Muscle of leg (tissue), 11 donors: ENCODE data around the gene SURF6. TPM values are rescaled to one million over a fixed set of nuclear protein-coding genes. Genes with fewer than 3 reads are reported as not detected.
"Not testable (repeated sequence)": the region's sequence is repeated elsewhere in the genome, so short reads cannot be mapped to it uniquely, and the experiment has no call there.

ENCODE experiments used
- DNase-seq: peaks from one replicate; pipeline ENCODE4 v3.0.0; 2013
- H3K27ac ChIP-seq: one replicate; pipeline ENCODE4 v1.5.1; 2013; ENCODE audit warnings: mild to moderate bottlenecking, low read length, control low read depth
- H3K27me3 ChIP-seq: one replicate; pipeline ENCODE4 v1.6.1; 2013; ENCODE audit warnings: low read length; ENCODE audit not compliant: control insufficient read depth, insufficient read depth
- H3K36me3 ChIP-seq: one replicate; pipeline ENCODE4 v1.6.1; 2013; ENCODE audit warnings: low read length; ENCODE audit not compliant: control insufficient read depth, insufficient read depth
- H3K4me1 ChIP-seq: one replicate; pipeline ENCODE4 v1.6.1; 2013; ENCODE audit warnings: low read length; ENCODE audit not compliant: control insufficient read depth, insufficient read depth
- H3K4me3 ChIP-seq: one replicate; pipeline ENCODE4 v1.5.1; 2013; ENCODE audit warnings: low read length, control low read depth
- H3K9me3 ChIP-seq: replicated peaks from 2 replicates; pipeline ENCODE4 v1.6.1; 2013; ENCODE audit warnings: low read depth, low read length; ENCODE audit not compliant: control insufficient read depth
- WGBS: methylation state at CpG from one replicate; pipeline ENCODE4 v1.1.5; 2013; ENCODE audit warnings: missing lambda C conversion rate; ENCODE audit not compliant: insufficient coverage; 5-methylcytosine and 5-hydroxymethylcytosine counted together
- polyA plus RNA-seq, 8 donors: library from polyadenylated mRNA; unstranded; fragments of 120-200 nt; gene quantifications; one replicate each; pipeline versions ENCODE4 v1.2.1 to v1.2.3, GENCODE V29; 2013; ENCODE audit warnings: inconsistent platforms in 1 of 8, low replicate concordance in 1 of 8; ENCODE audit not compliant: insufficient read length in 8 of 8, insufficient read depth in 1 of 8
- total RNA-seq: library from RNA; stranded (reverse); fragments of 120-200 nt; gene quantifications from one replicate; pipeline ENCODE4 v1.2.4, GENCODE V29; 2013

SURF6 gene
- total and polyA plus RNA-seq, 9 donors = 14.2 to 25.6 (median 23.1) TPM

DNA sequence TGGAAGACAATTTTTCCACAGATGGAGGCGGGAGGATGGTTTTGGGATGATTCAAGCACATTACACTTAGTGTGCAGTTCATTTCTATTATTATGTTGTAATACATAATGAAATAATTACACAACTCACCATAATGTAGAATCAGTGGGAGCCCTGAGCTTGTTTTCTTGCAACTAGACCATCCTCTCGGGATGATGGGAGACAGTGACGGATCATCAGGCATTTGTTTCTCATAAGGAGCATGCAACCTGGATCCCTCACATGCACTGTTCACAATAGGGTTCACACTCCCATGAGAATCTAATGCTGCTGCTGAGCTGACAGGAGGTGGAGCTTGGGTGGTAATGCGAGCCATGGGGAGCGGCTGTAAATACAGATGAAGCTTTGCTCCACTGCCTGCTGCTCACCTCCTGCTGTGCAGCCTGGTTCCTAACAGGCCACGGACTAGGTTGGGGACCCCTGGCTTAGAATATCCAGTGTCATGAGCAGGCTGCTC lies 41.8 kb upstream of the SURF6 start:
- H3K4me3 ChIP-seq = no peak overlapping the region
- peaks cover 5% of the 10 kb centered on the region for H3K4me1 ChIP-seq
- WGBS = 51% methylated on average over 5 of the region's 6 CpGs
- H3K36me3 ChIP-seq = peaks cover 6% of the 10 kb centered on the region
- H3K9me3 ChIP-seq = peaks cover 3% of the 10 kb centered on the region
- DNase-seq = no peak
- no peak overlapping the region for H3K27ac ChIP-seq
- no peaks in the 10 kb centered on the region for H3K27me3 ChIP-seq

DNA sequence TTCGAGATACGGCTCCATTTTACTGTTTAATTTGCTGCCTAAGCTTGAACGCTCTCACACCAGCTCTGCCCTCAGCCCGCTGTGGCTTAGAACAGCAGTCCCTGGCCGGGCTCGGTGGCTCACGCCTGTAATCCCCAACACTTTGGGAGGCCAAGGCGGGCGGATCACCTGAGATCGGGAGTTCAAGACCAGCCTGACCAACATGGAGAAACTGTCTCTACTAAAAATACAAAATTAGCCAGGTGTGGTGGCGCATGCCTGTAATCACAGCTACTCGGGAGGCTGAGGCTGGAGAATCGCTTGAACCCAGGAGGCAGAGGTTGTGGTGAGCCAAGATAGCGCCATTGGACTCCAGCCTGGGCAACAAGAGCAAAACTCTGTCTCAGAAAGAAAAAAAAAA lies 41.3 kb upstream of the SURF6 start:
- not testable (repeated sequence) for H3K27ac ChIP-seq, H3K36me3 ChIP-seq, H3K4me1 ChIP-seq, H3K4me3 ChIP-seq, H3K27me3 ChIP-seq, DNase-seq, H3K9me3 ChIP-seq
- WGBS = 75% methylated on average over 13 of the region's 14 CpGs

DNA sequence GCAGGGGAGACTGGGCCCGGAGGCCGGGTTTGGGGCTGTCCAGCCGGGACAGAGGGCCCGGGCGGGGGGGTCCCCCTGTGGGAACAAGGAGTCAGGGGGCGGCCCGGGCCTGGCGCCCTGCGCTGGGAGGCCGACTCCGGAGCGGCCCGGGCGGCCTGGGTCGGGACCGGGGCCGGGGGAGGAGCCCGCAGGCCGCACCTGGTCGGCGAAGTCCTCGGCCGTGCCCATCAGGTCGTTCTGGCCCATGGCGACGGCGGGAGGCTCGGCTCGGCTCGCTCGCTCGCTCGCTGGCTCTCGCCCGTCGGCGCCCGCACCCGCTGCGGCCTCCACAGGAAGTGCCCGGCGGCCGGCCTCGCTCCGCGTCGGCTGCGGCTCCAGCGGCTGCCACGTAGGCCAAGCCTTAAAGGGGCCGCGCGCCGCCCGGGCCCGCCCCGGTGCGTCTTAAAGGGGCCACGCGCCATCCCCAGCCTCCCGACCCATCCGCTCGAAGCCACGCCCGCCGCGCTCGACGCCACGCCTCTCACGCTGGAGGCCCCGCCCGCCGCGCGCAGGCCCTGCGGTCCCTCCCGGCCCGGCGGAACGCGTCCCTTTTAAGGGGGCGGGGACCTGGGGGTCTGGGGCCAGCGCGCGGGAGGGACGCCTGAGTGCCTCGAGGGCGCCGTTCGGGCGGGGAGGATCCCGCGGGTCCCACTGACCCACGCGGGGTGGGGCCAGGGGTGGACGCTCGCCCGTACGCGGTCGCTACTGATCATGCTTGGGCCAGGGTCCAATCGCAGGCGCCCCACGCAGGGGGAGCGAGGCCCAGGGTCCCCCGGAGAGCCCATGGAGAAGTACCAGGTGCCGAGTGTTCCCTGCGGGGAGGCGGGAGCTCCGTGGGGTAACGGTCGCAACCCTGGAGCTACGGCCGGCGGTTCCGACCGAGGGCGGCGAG lies 40.0 kb upstream of the SURF6 start, which contains the start of the genes STKLD1 and SURF4:
Gene STKLD1, plus strand, starts transcription at position 643 of the 931 bp plus-strand sequence. Its CDS starts 108 bp downstream, at position 751.
Gene SURF4, minus strand, starts transcription at position 337 of the 931 bp plus-strand sequence. Its CDS starts 91 bp downstream, at position 246.
- no peaks in the 10 kb centered on the region for H3K27me3 ChIP-seq
- H3K27ac ChIP-seq = peak within 1 kb of the TSS; percentile 91
- peaks cover 13% of the 10 kb centered on the region for H3K36me3 ChIP-seq
- H3K4me3 ChIP-seq = peak within 1 kb of the TSS; percentile 90
- H3K9me3 ChIP-seq = peaks cover 3% of the 10 kb centered on the region
- peaks cover 21% of the 10 kb centered on the region for H3K4me1 ChIP-seq
- under 1% methylated on average over 120 of the region's 120 CpGs for WGBS
- DNase-seq = peak; percentile 99

DNA sequence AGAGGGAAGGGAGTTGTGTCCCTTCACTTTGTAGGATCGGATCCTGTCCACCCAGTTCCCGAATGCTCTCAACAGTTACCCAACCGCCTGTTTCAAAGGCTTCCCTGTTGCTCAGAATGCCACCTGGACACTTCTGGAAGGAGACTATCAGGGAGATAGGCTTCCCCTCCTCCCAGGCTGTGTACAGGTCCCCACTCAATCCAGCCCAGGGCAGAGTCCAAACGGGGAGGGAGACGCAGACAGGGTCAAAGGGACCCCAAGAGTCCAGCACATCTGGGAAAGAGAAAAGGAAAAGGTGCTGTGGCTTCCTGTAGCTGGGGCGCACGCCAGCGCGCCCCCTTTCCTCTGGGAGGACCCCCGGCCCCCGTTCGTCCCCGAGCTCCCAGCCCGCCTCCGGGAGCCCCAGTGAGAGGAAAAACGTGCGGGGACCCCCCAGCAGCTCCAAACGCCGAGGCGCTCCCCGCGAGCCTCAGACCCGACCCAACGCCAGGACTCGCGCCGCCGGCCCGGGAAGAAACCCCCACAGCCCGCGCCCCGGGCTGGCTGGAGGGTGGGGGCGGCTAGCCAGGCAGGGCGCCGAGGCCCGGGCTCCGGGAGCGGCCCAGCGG lies 39.2 kb upstream of the SURF6 start:
- peak; percentile 47 for DNase-seq
- under 1% methylated on average over 34 of the region's 39 CpGs for WGBS
- peaks cover 3% of the 10 kb centered on the region for H3K9me3 ChIP-seq
- H3K36me3 ChIP-seq = peaks cover 20% of the 10 kb centered on the region
- H3K4me3 ChIP-seq = peak overlapping the region; percentile 90
- H3K27ac ChIP-seq = peak overlapping the region; percentile 91
- H3K4me1 ChIP-seq = peaks cover 23% of the 10 kb centered on the region
- H3K27me3 ChIP-seq = no peaks in the 10 kb centered on the region

DNA sequence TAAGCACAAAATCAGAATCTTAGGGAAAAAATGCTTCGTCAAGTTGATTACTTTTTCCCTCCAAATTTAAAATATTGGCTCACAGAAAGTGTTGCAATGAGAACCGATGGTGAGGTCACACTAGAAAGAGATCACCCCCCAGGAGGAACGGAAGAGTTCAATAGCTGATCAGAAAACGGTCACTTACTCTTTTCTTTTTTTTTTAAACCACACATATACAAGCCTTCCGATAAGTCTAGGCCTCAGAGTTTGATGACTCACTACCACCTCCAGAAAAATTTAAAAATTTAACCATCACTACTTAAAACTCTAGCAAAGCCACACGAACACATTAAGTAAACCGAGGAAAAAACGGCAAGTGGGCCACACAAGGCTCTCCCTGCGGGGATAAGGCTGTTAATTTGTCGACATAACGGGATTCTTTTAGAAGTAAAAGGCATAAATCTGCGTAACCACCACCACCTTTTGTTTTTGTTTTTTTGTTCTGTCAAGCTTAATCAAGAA lies 38.7 kb upstream of the SURF6 start:
- Histone ChIP-seq H3K9me3 (peaks cover 3% of the 10 kb centered on the region), H3K36me3 (peaks cover 24% of the 10 kb centered on the region), H3K4me1 (peaks cover 23% of the 10 kb centered on the region), H3K4me3 (peak overlapping the region; percentile 90), H3K27ac (peak overlapping the region; percentile 91), H3K27me3 (no peaks in the 10 kb centered on the region)
- 0% methylated on average over 3 of the region's 12 CpGs for WGBS
- DNase-seq = no peak

DNA sequence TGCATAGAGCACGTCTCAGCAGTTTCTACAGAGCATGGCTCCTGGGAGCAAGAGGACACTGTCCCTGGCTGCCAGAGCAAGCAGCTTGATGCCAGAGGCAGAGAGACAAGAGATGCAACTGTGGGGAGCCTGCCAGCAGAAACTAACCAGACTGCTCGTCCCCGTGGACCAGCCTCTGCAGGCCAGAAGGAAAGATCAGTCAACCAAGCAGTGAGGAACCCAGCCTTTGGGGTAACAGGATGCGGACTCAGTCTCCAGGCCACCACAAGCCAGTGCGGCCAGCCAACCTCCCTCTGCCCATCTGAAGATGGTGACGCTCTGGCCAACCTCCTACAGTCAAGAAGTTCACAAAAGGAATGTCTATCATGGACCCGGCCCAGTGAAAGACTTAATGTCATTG lies 36.2 kb upstream of the SURF6 start:
- peaks cover 34% of the 10 kb centered on the region for H3K4me1 ChIP-seq
- peaks cover 43% of the 10 kb centered on the region for H3K36me3 ChIP-seq
- 63% methylated on average over 5 of the region's 7 CpGs for WGBS
- no peaks in the 10 kb centered on the region for H3K27me3 ChIP-seq
- H3K9me3 ChIP-seq = no peaks in the 10 kb centered on the region
- no peak overlapping the region for H3K27ac ChIP-seq
- no peak overlapping the region for H3K4me3 ChIP-seq
- DNase-seq = no peak

DNA sequence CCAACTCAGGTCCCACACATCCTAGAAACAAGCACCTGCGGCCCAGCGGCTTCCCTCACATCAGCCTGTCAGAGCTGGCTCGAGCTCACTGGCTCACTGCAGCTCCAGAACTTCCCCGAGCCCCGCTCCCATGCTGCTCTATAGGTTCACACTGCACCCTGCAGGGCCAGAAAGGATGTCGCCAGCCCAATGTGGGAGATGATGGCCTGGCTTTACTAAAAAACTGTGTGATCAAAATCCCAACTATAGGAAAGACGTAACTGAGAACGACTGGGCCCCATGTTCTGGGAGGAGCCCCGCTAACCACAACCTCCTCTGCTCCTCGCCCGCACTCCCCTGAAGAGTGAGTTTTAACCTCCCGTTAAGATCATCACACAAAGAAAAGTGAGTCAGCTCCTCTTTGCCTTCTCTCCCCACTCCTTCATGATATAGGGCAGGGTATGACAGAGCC lies 35.3 kb upstream of the SURF6 start:
- H3K4me1 ChIP-seq = peaks cover 30% of the 10 kb centered on the region
- peaks cover 52% of the 10 kb centered on the region for H3K36me3 ChIP-seq
- H3K9me3 ChIP-seq = no peaks in the 10 kb centered on the region
- 57% methylated on average over 6 of the region's 12 CpGs for WGBS
- no peak overlapping the region for H3K27ac ChIP-seq
- H3K4me3 ChIP-seq = no peak overlapping the region
- DNase-seq = no peak
- no peaks in the 10 kb centered on the region for H3K27me3 ChIP-seq

DNA sequence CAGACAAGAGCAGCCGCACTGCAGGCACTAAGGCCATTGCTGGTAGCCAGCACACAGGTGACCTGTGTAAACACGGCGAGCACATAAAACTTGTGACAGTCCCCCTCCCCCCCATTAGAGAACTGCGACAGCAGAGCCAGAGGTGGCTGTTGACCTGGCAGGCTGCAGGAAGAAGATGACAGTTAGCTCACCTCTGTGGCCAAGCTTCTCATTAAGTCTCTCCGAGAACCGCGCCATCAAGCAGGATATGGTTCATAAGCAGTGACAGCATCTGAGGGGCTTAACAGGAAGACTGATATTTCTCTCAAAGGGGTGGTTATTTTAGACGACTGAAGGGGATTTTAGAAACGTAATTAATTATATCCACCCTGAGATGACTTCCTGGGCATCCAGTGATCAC lies 34.7 kb upstream of the SURF6 start:
- H3K27ac ChIP-seq = no peak overlapping the region
- no peak for DNase-seq
- peaks cover 58% of the 10 kb centered on the region for H3K36me3 ChIP-seq
- H3K9me3 ChIP-seq = no peaks in the 10 kb centered on the region
- peaks cover 30% of the 10 kb centered on the region for H3K4me1 ChIP-seq
- 66% methylated on average over 5 of the region's 9 CpGs for WGBS
- no peak overlapping the region for H3K4me3 ChIP-seq
- no peaks in the 10 kb centered on the region for H3K27me3 ChIP-seq

DNA sequence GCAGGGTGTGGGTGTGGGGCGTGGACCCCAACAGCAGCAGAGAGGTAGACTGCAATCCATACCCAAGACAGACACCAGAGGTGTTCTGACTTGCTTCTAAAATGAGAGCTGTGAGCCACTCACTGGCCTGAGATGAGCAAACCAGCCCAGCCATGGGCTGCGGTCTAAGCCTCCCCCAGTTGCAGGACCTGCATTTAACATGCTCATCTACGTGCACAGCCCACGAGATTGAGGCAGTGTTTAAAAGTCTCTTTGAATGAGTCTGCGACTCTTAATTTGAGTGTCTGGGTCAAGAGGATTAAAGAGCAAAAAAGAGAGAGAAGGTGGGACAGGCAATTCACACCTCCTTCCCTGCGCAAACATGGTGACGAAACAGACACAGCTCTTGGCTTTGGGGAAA lies 33.9 kb upstream of the SURF6 start:
- H3K36me3 ChIP-seq = peaks cover 65% of the 10 kb centered on the region
- H3K27ac ChIP-seq = no peak overlapping the region
- H3K4me3 ChIP-seq = no peak overlapping the region
- no peak for DNase-seq
- 94% methylated on average over 2 of the region's 7 CpGs for WGBS
- H3K27me3 ChIP-seq = no peaks in the 10 kb centered on the region
- H3K4me1 ChIP-seq = peaks cover 30% of the 10 kb centered on the region
- H3K9me3 ChIP-seq = no peaks in the 10 kb centered on the region

DNA sequence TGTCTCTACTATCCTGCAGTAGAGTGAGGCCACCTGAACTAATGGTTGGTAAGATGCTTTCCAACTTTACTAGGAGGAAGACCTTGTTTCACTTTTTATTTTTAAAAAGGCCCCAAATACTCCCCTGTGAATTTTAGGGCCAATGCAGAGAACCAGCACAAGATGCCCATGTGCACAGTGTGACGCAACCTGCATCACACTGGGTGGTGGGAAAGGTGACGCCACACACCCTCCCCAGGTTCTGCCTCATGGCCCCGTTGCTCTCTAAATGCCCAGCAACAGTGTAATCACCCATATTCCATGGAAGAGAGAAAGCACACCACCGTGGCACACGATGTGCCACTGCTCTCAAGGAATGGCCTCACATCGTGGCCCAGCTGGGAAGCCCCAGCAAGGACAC lies 33.4 kb upstream of the SURF6 start:
- H3K36me3 ChIP-seq = peaks cover 69% of the 10 kb centered on the region
- H3K4me1 ChIP-seq = peaks cover 30% of the 10 kb centered on the region
- H3K27me3 ChIP-seq = no peaks in the 10 kb centered on the region
- 80% methylated on average over 1 of the region's 6 CpGs for WGBS
- no peak overlapping the region for H3K4me3 ChIP-seq
- DNase-seq = no peak
- H3K27ac ChIP-seq = no peak overlapping the region
- no peaks in the 10 kb centered on the region for H3K9me3 ChIP-seq
